ENCODE measurements around the gene PTPRE. TPM values are rescaled to one million over a fixed set of nuclear protein-coding genes. Genes with fewer than 3 reads are reported as not detected.
A peak's percentile ranks its signal among the peaks of the same experiment; 100 is the strongest.

Gene PTPRE
- total RNA-seq, 1 experiment from 2014 or later, result 0.50 TPM

GRCh38 chr10:128058106-128058749 is 151.3 kb downstream of the PTPRE start:
- H3K9me3 ChIP-seq, result no peaks in the 10 kb centered on the region
- no peak for TF ChIP-seq CTCF (IDR thresholded peaks at IDR 0.05; ENCODE audit: insufficient read depth in 1 of 2, low read depth in 1 of 2, low read length in 1 of 2, severe bottlenecking in 1 of 2, unreplicated experiment in 1 of 2)
- intact Hi-C loops (cut with micrococcal nuclease; ENCODE audit: unreplicated experiment), result no loop called here
- no TSS peak for BruUV-seq (replicated peaks)
- POLR2A ChIA-PET, result no interaction called here
- H3K4me1 ChIP-seq, result no peaks in the 10 kb centered on the region
- no peaks in the 10 kb centered on the region for H3K36me3 ChIP-seq (ENCODE audit: control insufficient read depth, insufficient read depth, low read length)
- peaks cover 3% of the 10 kb centered on the region for H3K27me3 Mint-ChIP-seq (ENCODE audit: insufficient read depth, unreplicated experiment)
- H3K4me3 Mint-ChIP-seq (ENCODE audit: unreplicated experiment), result no peak overlapping the region
- H3K4me1 Mint-ChIP-seq (ENCODE audit: low read depth, unreplicated experiment), result no peaks in the 10 kb centered on the region
- no peak overlapping the region for H3K4me3 ChIP-seq (ENCODE audit: low read depth, low read length)
- DNase-seq, result peak in 1 of 2 experiments; percentile 20
- H3K9me3 Mint-ChIP-seq (ENCODE audit: unreplicated experiment), result no peaks in the 10 kb centered on the region
- H3K36me3 Mint-ChIP-seq (ENCODE audit: insufficient read depth, unreplicated experiment), result no peaks in the 10 kb centered on the region
- H3K27me3 ChIP-seq (replicated peaks; ENCODE audit: control insufficient read depth, insufficient read depth, low read length), result no peaks in the 10 kb centered on the region
- CTCF ChIA-PET, result interaction anchor here (1.1 kb wide), 1 partner anchor 343 kb away, joined by 3 read pairs; no protein-coding TSS in a partner anchor
- H3K27ac Mint-ChIP-seq (ENCODE audit: unreplicated experiment), result no peak overlapping the region

GRCh38 chr10:128058750-128059134 is 151.8 kb downstream of the PTPRE start:
- Mint-ChIP-seq H3K27me3 (ENCODE audit: insufficient read depth, unreplicated experiment) (peaks cover 3% of the 10 kb centered on the region), H3K27ac (ENCODE audit: unreplicated experiment) (no peak overlapping the region), H3K36me3 (ENCODE audit: insufficient read depth, unreplicated experiment) (no peaks in the 10 kb centered on the region), H3K4me1 (ENCODE audit: low read depth, unreplicated experiment) (no peaks in the 10 kb centered on the region), H3K9me3 (ENCODE audit: unreplicated experiment) (no peaks in the 10 kb centered on the region), H3K4me3 (ENCODE audit: unreplicated experiment) (no peak overlapping the region)
- intact Hi-C loops (cut with micrococcal nuclease; ENCODE audit: unreplicated experiment), result no loop called here
- H3K4me1 ChIP-seq, result no peaks in the 10 kb centered on the region
- no peaks in the 10 kb centered on the region for H3K36me3 ChIP-seq (ENCODE audit: control insufficient read depth, insufficient read depth, low read length)
- H3K9me3 ChIP-seq, result no peaks in the 10 kb centered on the region
- POLR2A ChIA-PET, result no interaction called here
- TF ChIP-seq CTCF (IDR thresholded peaks at IDR 0.05; ENCODE audit: insufficient read depth in 1 of 2, low read depth in 1 of 2, low read length in 1 of 2, severe bottlenecking in 1 of 2, unreplicated experiment in 1 of 2), result no peak
- CTCF ChIA-PET, result no interaction called here
- no peaks in the 10 kb centered on the region for H3K27me3 ChIP-seq (replicated peaks; ENCODE audit: control insufficient read depth, insufficient read depth, low read length)
- BruUV-seq (replicated peaks), result no TSS peak
- H3K4me3 ChIP-seq (ENCODE audit: low read depth, low read length), result no peak overlapping the region
- DNase-seq, result peak in 1 of 2 experiments; percentile 14

GRCh38 chr10:128059266-128059981 is 152.5 kb downstream of the PTPRE start:
- no peaks in the 10 kb centered on the region for H3K4me1 Mint-ChIP-seq (ENCODE audit: low read depth, unreplicated experiment)
- no peaks in the 10 kb centered on the region for H3K9me3 Mint-ChIP-seq (ENCODE audit: unreplicated experiment)
- no peak overlapping the region for H3K27ac Mint-ChIP-seq (ENCODE audit: unreplicated experiment)
- H3K36me3 Mint-ChIP-seq (ENCODE audit: insufficient read depth, unreplicated experiment), result no peaks in the 10 kb centered on the region
- Histone ChIP-seq H3K4me3 (ENCODE audit: low read depth, low read length) (no peak overlapping the region), H3K27me3 (replicated peaks; ENCODE audit: control insufficient read depth, insufficient read depth, low read length) (no peaks in the 10 kb centered on the region), H3K36me3 (ENCODE audit: control insufficient read depth, insufficient read depth, low read length) (no peaks in the 10 kb centered on the region), H3K4me1 (no peaks in the 10 kb centered on the region), H3K9me3 (no peaks in the 10 kb centered on the region)
- H3K4me3 Mint-ChIP-seq (ENCODE audit: unreplicated experiment), result no peak overlapping the region
- no peak for TF ChIP-seq CTCF (IDR thresholded peaks at IDR 0.05; ENCODE audit: insufficient read depth in 1 of 2, low read depth in 1 of 2, low read length in 1 of 2, severe bottlenecking in 1 of 2, unreplicated experiment in 1 of 2)
- no TSS peak for BruUV-seq (replicated peaks)
- CTCF ChIA-PET, result no interaction called here
- POLR2A ChIA-PET, result no interaction called here
- peaks cover 3% of the 10 kb centered on the region for H3K27me3 Mint-ChIP-seq (ENCODE audit: insufficient read depth, unreplicated experiment)
- intact Hi-C loops (cut with micrococcal nuclease; ENCODE audit: unreplicated experiment), result no loop called here
- peak in 1 of 2 experiments; percentile 16 for DNase-seq
